ENCODE measurements around the gene CHRNB4. TPM values are rescaled to one million over a fixed set of nuclear protein-coding genes. Genes with fewer than 3 reads are reported as not detected.

CHRNB4 gene
- total and polyA plus RNA-seq, 10 of the 15 experiments (the other 5 are each of a cell fraction or from before 2014, with no cell fraction given) = 0.10 TPM; not detected in 9

DNA sequence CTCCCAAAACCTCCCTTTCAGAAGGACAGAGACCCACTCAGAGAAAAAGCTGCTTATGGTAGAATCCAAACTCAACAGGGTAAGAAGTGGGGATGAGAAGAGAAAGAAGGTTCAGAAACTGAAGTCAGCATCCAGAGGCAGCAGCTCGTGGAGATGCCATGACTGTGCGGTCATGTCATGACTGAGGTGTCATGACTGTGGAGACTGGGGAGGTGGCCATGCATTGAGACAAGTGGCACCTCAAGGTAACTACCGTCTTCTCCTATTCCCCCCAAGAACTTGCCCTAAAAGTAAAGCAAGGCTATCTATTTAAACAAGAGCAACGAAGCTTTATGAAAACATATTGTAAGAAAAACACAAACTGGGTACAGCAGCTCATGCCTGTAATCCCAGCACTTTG lies 35.3 kb downstream of the CHRNB4 start:
- ATAC-seq (no peak), FAIRE-seq (no peak), DNase-seq (ENCODE audit: low read depth, low spot score) (no peak)
- Histone ChIP-seq H3K27ac (ENCODE audit: control insufficient read depth, insufficient read depth) (no peak overlapping the region), H2AFZ (ENCODE audit: control insufficient read depth, low read depth, low read length) (no peak overlapping the region), H3K4me3 (no peak overlapping the region), H3K4me2 (ENCODE audit: control insufficient read depth, insufficient read depth) (no peak overlapping the region), H3K9ac (ENCODE audit: control insufficient read depth, insufficient read depth, low read length) (no peak overlapping the region), H3K4me1 (ENCODE audit: control insufficient read depth, insufficient read depth, low read length) (no peaks in the 10 kb centered on the region), H3K36me3 (ENCODE audit: control insufficient read depth in 2 of 2, insufficient read depth in 2 of 2, low read length in 1 of 2) (no peaks in the 10 kb centered on the region), H3K27me3 (replicated peaks in 1 of 2; ENCODE audit: control insufficient read depth in 2 of 2, insufficient read depth in 2 of 2, low read length in 1 of 2) (no peaks in the 10 kb centered on the region), H3K9me3 (replicated peaks; ENCODE audit: control insufficient read depth, insufficient read depth, low read length) (no peaks in the 10 kb centered on the region), H3K79me2 (ENCODE audit: control insufficient read depth, insufficient read depth, low read length) (no peaks in the 10 kb centered on the region), H4K20me1 (ENCODE audit: control insufficient read depth, insufficient read depth) (no peaks in the 10 kb centered on the region)
- SMC1A ChIA-PET (ENCODE audit: uncharacterized antibody, unreplicated experiment) = no interaction called here
- POLR2A ChIA-PET = no interaction called here
- CTCF ChIA-PET = interaction anchor here (1.1 kb wide), 1 partner anchor 103 kb away, joined by 4 read pairs; no protein-coding TSS in a partner anchor
- intact Hi-C loops (cut with micrococcal nuclease; ENCODE audit: unreplicated experiment) = no loop called here
- RAD21 ChIA-PET (ENCODE audit: unreplicated experiment) = no interaction called here
- WGBS (ENCODE audit: insufficient coverage, insufficient replicate concordance, low lambda C conversion rate, missing lambda C conversion rate) = 38% methylated on average over 4 of the region's 4 CpGs
- TF ChIP-seq NFYA (IDR thresholded peaks at IDR 0.05; ENCODE audit: borderline replicate concordance, low read depth, low read length) (no peak), GATAD2B (conservative IDR thresholded peaks at IDR 0.05; ENCODE audit: low read depth) (no peak), ASH2L (IDR thresholded peaks at IDR 0.05; ENCODE audit: borderline replicate concordance, low read depth) (no peak), JUND (IDR thresholded peaks at IDR 0.05; ENCODE audit: low read depth, low read length) (no peak), RELA (IDR thresholded peaks at IDR 0.05; ENCODE audit: borderline replicate concordance, partially characterized antibody) (no peak), MTA2 (IDR thresholded peaks at IDR 0.05; ENCODE audit: low read depth) (no peak), KDM1A (IDR thresholded peaks at IDR 0.05; ENCODE audit: borderline replicate concordance) (no peak), MXI1 (IDR thresholded peaks at IDR 0.05; ENCODE audit: low read depth, low read length) (no peak), RB1 (IDR thresholded peaks at IDR 0.05; ENCODE audit: borderline replicate concordance) (no peak), ZSCAN29 (IDR thresholded peaks at IDR 0.05) (no peak), SMC3 (IDR thresholded peaks at IDR 0.05; ENCODE audit: borderline replicate concordance, low read length) (no peak), RCOR1 (conservative IDR thresholded peaks at IDR 0.05; ENCODE audit: low read depth, low read length) (no peak)
- TF ChIP-seq, protein P1, sequence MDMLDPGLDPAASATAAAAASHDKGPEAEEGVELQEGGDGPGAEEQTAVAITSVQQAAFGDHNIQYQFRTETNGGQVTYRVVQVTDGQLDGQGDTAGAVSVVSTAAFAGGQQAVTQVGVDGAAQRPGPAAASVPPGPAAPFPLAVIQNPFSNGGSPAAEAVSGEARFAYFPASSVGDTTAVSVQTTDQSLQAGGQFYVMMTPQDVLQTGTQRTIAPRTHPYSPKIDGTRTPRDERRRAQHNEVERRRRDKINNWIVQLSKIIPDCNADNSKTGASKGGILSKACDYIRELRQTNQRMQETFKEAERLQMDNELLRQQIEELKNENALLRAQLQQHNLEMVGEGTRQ (IDR thresholded peaks at IDR 0.05; ENCODE audit: borderline replicate concordance, low read depth, low read length) = no peak
- TF ChIP-seq, protein P2, sequence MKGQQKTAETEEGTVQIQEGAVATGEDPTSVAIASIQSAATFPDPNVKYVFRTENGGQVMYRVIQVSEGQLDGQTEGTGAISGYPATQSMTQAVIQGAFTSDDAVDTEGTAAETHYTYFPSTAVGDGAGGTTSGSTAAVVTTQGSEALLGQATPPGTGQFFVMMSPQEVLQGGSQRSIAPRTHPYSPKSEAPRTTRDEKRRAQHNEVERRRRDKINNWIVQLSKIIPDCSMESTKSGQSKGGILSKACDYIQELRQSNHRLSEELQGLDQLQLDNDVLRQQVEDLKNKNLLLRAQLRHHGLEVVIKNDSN (IDR thresholded peaks at IDR 0.05; ENCODE audit: borderline replicate concordance, extremely low read length, insufficient read depth, low read depth, low read length) = no peak
- in situ Hi-C loops (cut with MboI) = no loop called here
- no TSS peak for BruUV-seq (replicated peaks)
